Activated T-helper 1 cell treated with Interleukin-2 at 50 U/mL for 16 hours (primary cell): ENCODE results near the gene FXYD5.
"Not testable (repeated sequence)": the region's sequence is repeated elsewhere in the genome, so short reads cannot be mapped to it uniquely, and the experiment has no call there.

Experiments
- DNase-seq: peaks from one replicate; pipeline ENCODE4 v3.0.0-alpha.2; 2020; ENCODE audit warnings: low read depth

Gene FXYD5

GRCh38 chr19:35138305-35138892 is 16.1 kb upstream of the FXYD5 start, which contains the start of gene FXYD1:
Gene FXYD1 (plus strand): TSS chr19:35138824. CDS start chr19:35140080, 1,256 bp downstream.
- DNase-seq = no peak

GRCh38 chr19:35140207-35140961 is 14.2 kb upstream of the FXYD5 start:
- DNase-seq = no peak

DNA sequence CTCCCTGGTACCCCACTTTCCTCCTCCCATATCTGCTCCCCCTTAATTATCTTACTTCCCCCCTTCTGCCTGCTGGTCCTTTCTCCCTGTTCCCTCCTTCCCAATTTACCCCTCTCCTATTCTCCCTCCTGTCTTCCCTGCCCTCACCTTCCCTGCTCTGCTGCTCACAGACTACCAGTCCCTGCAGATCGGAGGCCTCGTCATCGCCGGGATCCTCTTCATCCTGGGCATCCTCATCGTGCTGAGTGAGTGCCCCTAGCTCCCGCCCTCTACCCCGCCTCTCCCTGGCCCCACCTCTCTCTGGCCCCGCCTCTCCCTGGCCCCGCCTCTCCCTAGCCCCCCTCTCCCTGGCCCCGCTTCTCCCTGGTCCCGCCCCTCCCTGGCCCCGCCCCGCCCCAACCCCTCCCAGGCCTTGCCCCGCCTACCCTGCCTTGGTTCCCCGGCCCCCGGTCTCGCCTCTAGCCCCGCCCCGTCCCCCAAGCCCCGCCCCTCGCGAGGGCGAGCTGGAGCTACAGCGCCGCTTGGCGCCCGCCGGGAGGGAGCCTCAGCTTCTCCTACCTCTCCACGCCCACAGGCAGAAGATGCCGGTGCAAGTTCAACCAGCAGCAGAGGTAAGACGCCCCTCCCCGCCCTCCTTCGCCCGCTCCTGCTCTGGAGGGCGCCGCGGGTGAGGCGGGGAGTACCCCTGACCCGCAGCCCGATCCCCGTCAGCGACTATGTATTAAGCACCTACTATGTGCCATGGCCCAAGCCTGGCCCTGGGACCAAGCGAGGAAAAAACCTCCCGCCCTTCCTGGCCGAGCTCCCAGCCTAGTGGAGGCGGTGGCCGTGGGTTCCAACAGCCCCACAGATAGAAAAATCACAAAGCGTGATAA is 13.3 kb upstream of the FXYD5 start:
- peak; percentile 93 for DNase-seq

- DNase-seq = no peak
Observed at GRCh38 chr19:35141837-35142605, 12.5 kb upstream of the FXYD5 start.

- DNase-seq = peak; percentile 68
Observed at GRCh38 chr19:35142606-35143230, 11.8 kb upstream of the FXYD5 start.

DNA sequence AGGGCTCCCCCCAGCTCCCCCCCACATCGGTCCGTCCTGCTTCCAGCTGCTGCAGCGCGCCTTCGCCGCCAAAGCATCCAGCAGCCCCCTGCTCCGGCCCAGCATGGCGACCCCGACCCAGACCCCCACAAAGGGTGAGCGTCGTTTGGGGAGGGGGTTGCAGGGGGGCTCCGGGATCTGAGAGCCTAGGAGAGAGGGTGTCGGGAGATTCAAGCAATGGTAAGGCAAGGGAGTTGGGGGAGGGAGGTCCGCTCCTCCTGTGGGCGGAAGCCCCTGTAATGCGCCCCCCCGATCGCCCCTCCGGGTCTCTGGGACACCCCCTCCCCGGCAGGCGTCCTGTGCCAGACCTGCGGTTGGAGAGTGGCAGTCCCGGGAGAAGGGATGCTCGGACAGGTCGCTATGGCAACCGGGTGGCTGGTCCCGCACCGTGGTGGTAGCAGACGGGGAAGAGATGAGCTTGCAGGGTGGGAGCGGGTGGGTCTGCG is 11.3 kb upstream of the FXYD5 start, which contains the start of gene FXYD7:
Gene FXYD7 (plus strand): TSS at position 25 of the 485 bp plus-strand sequence. CDS start 79 bp downstream, at position 104.
- no peak for DNase-seq

GRCh38 chr19:35143818-35144217 is 10.7 kb upstream of the FXYD5 start:
- no peak for DNase-seq

DNA sequence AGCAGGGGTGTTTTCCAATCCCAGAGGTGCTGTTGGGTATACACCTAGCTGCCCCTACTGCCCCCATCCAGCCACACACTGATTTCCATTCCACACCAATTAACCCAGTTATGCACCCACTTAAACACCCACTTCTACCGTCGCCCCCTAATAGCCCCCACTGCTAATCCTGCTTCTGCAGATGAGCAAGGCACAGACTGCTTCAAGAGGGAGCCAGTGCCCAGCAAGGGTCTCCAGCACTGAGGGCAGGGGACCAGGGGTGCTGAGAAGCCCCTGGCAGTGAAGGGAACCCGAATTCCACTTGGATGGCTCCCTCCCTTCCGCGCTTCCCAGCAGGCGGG is 10.3 kb upstream of the FXYD5 start:
- DNase-seq = no peak

DNA sequence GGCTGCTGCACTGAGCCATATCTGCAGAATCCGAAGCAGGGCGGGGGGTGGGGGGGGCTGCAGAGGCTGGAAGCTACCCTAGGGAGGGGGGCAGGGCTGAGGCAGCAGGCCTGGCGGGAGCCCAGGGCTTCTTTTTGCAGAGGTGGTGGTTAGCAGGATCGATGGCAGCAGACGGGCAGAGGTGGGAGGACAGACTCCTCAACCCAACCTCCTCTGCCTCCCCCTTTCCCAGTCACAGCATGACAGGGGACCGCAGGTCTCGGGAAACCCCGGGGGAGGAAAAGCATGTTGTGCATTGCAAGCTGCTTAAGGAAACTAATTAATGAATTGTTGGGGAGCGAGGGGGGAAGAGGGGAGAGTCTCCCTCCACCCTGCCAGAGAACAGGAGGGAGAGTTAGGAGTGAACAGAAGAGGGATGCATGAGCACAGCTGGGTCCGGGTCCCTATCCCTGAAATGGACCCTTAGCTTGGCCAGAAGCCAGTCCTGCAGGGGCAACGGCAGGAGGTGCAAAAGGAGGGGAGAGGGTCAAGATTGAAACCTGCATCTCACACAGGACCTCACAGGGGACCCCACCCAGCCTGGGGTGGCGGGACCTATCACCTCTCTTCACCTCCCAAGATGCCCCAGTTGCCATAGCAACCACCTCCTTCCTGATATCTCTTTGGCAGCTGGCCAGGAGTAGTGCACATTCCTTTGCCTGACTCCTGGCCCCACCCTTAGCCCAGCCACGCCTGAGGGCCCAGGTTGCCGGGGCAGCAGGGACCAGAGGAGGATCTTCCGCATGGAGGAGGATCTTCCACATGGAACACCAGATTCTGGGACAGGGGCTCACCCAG is 9.7 kb upstream of the FXYD5 start:
- no peak for DNase-seq

- DNase-seq = no peak
Observed at GRCh38 chr19:35146746-35147459, 7.6 kb upstream of the FXYD5 start.

GRCh38 chr19:35149463-35149862 is 5.1 kb upstream of the FXYD5 start:
- DNase-seq = no peak

DNA sequence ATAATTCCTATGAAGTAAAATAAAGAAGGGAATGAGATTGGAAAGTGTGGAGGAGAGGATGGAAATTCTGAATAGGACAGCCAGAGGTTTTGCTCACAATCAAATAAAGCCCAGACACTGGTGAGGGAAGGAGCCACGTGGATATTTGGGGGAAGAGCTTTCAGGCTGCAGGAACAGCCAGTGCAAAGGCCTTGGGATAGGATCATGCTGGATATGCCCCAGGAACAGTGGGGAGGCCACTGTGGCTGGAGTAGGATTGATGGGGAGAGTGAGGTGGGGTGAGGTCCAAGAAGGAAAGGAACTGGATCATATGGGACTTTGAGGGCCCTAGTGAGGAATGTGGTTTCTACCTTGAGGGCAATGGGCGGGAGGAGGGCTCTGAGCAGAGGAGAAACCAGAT is 4.1 kb upstream of the FXYD5 start:
- DNase-seq = no peak

DNA sequence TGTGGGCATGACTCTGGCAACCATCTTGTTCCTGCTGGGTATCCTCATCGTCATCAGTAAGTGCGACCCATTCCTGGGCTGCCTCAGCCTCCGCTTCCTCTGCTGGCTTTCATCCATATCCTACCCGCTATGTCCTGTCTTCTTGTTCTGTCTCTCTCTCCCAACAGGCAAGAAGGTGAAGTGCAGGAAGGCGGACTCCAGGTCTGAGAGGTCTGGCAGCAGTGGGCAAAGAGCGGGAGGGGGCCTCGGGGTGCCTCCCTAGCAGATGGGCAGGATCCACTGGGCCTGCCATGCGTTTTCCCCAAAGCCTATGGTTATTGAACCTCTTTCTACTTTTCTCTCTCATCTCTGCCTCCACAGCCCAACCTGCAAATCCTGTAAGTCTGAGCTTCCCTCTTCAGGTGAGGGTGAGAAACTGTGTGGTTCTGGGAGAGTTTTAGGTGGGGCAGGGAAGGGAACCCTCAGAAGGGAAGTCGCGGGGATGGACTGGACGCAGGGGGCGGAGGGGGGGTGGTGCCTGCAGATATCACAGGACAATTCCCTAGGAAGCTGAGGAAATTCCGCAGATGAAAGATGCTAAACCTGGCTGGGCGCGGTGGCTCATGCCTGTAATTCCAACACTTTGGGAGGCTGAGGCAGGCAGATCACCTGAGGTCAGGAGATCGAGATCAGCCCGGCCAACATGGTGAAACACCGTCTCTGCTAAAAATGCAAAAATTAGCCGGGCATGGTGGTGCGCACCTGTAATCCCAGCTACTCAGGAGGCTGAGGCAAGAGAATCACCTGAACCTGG is 3.1 kb upstream of the FXYD5 start:
- no peak for DNase-seq

DNA sequence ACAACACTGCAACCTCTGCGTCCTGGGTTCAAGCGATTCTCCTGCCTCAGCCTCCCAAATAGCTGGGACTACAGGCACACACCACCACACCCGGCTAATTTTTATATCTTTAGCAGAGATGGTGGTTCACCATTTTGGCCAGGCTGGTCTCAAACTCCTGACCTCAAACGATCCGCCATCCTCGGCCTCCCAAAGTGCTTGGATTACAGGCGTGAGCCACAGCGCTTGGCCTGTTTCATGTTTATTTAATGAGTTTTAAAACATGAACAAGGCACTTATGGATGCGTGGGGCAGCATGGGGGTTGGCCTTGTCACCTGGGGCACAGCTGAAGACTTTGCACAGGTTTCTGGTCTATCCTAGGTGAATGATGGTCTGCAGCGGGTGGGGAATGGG is 1.4 kb upstream of the FXYD5 start:
- not testable (repeated sequence) for DNase-seq

GRCh38 chr19:35153701-35154524 is 622 bp upstream of the FXYD5 start:
- peak; percentile 60 for DNase-seq

DNA sequence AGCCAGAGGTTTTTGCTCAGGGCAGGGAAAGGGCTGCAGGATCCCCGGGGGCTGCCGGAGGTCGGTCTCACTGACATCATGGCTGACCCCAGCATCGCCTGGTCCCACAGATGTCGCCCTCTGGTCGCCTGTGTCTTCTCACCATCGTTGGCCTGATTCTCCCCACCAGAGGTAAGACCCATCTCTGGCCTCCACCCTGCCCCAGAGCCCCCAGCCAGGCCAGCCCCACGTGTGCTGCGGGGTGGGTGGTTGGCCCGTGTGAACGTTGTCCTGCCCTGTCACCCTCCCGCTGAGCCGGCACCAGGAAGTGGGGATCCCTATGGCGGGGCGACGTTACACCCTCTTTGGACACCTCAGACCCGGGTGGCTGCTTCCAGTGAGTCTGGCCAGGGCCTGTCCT is 906 bp downstream of the FXYD5 start:
- no peak for DNase-seq

DNA sequence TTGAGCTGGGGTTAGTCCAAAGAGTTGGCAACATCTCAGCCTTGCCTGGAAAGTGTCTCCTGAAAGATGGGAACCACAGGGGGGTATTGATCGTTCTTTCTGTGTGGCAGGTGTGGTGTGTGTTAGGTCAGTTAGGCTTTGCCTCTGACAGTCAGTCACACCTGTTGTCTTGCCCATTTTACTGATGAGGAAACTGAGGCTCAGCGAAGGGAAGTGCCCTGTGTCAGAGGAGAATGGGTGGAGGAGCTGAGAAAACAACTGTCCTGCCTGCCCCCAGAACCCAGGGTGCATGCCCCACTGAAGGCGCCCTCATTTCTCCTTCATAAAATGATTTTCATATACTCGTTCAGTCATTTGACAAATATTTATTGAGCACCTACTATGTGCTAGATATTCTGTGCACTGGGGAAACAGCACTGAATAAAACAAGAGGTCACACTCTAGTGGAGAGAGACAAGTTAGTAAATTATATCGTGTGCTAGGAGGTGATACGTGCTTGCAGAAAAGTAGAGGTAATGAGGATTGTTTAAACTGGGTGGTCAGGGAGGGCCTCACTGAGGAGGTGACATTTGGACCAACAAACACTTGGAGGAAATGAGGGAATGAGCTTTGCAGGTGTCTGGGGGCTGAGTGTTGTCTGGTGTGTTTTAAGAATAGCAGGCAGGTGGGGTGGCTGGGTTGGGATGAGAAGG is 1.6 kb downstream of the FXYD5 start:
- DNase-seq = no peak

- no peak for DNase-seq
Observed at GRCh38 chr19:35156673-35157014, 2.1 kb downstream of the FXYD5 start.
